Thoracic aorta (tissue), 2 donors: ENCODE measurements around the gene ARHGEF37. TPM values are rescaled to one million over a fixed set of nuclear protein-coding genes. Genes with fewer than 3 reads are reported as not detected.

Source experiments
- ATAC-seq: fragments of 150-250 bp; one replicate; pipeline ENCODE4 v1.8.0; 2017; ENCODE audit warnings: low read depth; ENCODE audit not compliant: insufficient number of reproducible peaks, low FRiP score
- DNase-seq: peaks from one replicate; pipeline ENCODE4 v3.0.0-alpha.2; 2020; ENCODE audit warnings: low spot score
- H3K27ac ChIP-seq, 2 donors: fragments of 200-600 bp; sonication (generic); 1 replicate in 1 of 2; 2 replicates in 1 of 2; pipeline ENCODE4 v1.5.1; 2016; ENCODE audit warnings: mild to moderate bottlenecking in 2 of 2, moderate library complexity in 2 of 2
- H3K27me3 ChIP-seq: fragments of 200-600 bp; sonication (generic); replicated peaks from 2 replicates; pipeline ENCODE4 v1.6.0; 2016; ENCODE audit warnings: mild to moderate bottlenecking; ENCODE audit not compliant: insufficient read depth
- H3K36me3 ChIP-seq: fragments of 200-600 bp; sonication (generic); one replicate; pipeline ENCODE4 v1.5.1; 2016
- H3K4me1 ChIP-seq, 2 donors: fragments of 200-600 bp; sonication (generic); 1 replicate in 1 of 2; 2 replicates in 1 of 2; pipeline versions ENCODE4 v1.5.1 to v1.6.0; 2016; ENCODE audit warnings: low read depth in 2 of 2, mild to moderate bottlenecking in 1 of 2; ENCODE audit not compliant: control insufficient read depth in 1 of 2
- H3K4me3 ChIP-seq: fragments of 200-600 bp; sonication (generic); 2 replicates; pipeline ENCODE4 v1.5.1; 2016; ENCODE audit warnings: mild to moderate bottlenecking
- H3K9me3 ChIP-seq: fragments of 200-600 bp; sonication (generic); 2 replicates; pipeline ENCODE4 v1.5.1; 2016
- CTCF ChIP-seq: fragments of 200-600 bp; sonication (generic); IDR thresholded peaks from one replicate; pipeline ENCODE4 v1.5.1; 2019; ENCODE audit warnings: antibody characterized with exemption
- total RNA-seq, 2 donors: library from RNA; depleted of rRNA; stranded (reverse); fragments of >200 nt; gene quantifications; one replicate each; pipeline versions ENCODE4 v1.1.0 to v1.2.3, GENCODE V29; 2016

ARHGEF37 gene
- total RNA-seq, 2 donors from 2014 or later = 5.6 to 11.4 TPM

DNA sequence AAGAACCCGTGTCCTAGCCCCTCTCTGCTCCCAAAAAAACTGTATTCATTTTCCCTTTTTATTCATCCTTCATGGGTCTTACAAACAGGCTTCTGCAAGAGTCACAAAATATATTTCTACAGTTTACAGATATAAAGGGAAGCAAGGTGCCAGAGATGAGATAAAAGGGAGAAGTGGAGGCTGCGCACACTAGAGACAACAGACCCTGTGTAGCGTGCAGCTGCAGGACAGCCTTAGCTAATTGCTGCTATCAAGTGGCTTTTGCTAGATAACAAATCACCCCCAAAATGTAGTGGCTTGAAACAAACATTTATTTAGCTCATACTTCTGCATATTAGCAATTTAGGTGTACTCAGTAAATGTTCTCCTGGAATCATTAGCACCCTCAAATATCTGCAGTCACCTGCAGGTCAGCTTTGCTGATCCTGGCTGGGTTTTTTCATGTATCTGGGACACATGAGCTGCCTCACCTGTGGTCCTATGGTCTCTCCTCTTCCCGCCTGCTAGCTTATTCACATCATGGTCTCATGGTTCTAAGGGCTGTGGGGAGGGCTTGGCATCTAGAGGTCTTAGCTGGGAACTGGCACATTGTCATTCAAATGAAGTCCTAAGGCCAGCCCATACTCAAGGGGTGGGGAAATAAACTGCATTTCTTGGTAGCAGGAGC lies 29.4 kb downstream of the ARHGEF37 start:
- ATAC-seq = no peak
- no peak for TF ChIP-seq CTCF

GRCh38 chr5:149611326-149611725 lies 30.0 kb downstream of the ARHGEF37 start:
- Histone ChIP-seq H3K27ac (no peak overlapping the region), H3K36me3 (peaks cover 11% of the 10 kb centered on the region)

More for the DNA sequence above, 29.4 kb downstream of the ARHGEF37 start:
- Histone ChIP-seq H3K4me1 (no peaks in the 10 kb centered on the region), H3K9me3 (no peaks in the 10 kb centered on the region), H3K27ac (no peak overlapping the region), H3K4me3 (no peak overlapping the region), H3K36me3 (peaks cover 10% of the 10 kb centered on the region), H3K27me3 (no peaks in the 10 kb centered on the region)
- no peak for DNase-seq

GRCh38 chr5:149614034-149614907 lies 33.0 kb downstream of the ARHGEF37 start:
- Histone ChIP-seq H3K4me3 (no peak overlapping the region), H3K4me1 (no peaks in the 10 kb centered on the region), H3K27me3 (no peaks in the 10 kb centered on the region), H3K36me3 (peaks cover 18% of the 10 kb centered on the region), H3K27ac (no peak overlapping the region), H3K9me3 (no peaks in the 10 kb centered on the region)
- ATAC-seq (no peak), DNase-seq (no peak)
- TF ChIP-seq CTCF = no peak

More at GRCh38 chr5:149611326-149611725, 30.0 kb downstream of the ARHGEF37 start:
- H3K4me1 ChIP-seq = no peaks in the 10 kb centered on the region
- H3K27me3 ChIP-seq = no peaks in the 10 kb centered on the region
- ATAC-seq (no peak), DNase-seq (no peak)
- no peaks in the 10 kb centered on the region for H3K9me3 ChIP-seq
- no peak overlapping the region for H3K4me3 ChIP-seq
- TF ChIP-seq CTCF = no peak

DNA sequence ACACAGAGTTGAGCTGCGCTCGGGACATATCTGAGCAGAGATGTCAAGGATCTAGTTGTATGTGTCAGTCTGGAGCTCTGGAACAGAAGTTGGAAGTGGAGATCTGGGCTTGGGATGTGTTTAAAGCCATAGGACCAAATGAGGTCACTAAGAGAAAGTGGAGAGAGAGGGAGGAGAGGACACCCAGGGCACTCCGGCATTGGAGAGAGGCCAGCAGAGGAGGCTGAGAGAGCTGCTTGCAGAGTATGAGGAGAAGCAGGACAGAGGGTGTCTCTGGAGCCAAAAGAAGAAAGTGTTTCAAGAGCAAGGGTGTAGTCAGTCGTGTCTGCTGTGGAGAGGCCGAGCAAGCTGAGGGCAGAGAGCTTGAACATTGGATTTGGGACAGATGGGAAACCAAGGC lies 34.7 kb downstream of the ARHGEF37 start:
- Histone ChIP-seq H3K4me3 (no peak overlapping the region), H3K36me3 (peaks cover 8% of the 10 kb centered on the region), H3K27me3 (no peaks in the 10 kb centered on the region), H3K9me3 (no peaks in the 10 kb centered on the region), H3K27ac (no peak overlapping the region), H3K4me1 (no peaks in the 10 kb centered on the region)
- no peak for TF ChIP-seq CTCF
- ATAC-seq (no peak), DNase-seq (no peak)

- Histone ChIP-seq H3K4me1 (no peaks in the 10 kb centered on the region), H3K36me3 (peaks cover 11% of the 10 kb centered on the region)
Observed at GRCh38 chr5:149616727-149617285, 35.5 kb downstream of the ARHGEF37 start.

More at GRCh38 chr5:149616727-149617285, 35.5 kb downstream of the ARHGEF37 start:
- no peaks in the 10 kb centered on the region for H3K9me3 ChIP-seq
- H3K27ac ChIP-seq = no peak overlapping the region
- TF ChIP-seq CTCF = no peak
- no peak overlapping the region for H3K4me3 ChIP-seq
- ATAC-seq = no peak
- no peak for DNase-seq
- no peaks in the 10 kb centered on the region for H3K27me3 ChIP-seq
